HG03196 (cell line): ENCODE data around the gene NCOA3.

Source experiments
- ATAC-seq: cut with Tn5 transposase; IDR thresholded peaks from one replicate; pipeline ENCODE4 v1.9.1; 2021; ENCODE audit not compliant: unreplicated experiment

Gene NCOA3

DNA sequence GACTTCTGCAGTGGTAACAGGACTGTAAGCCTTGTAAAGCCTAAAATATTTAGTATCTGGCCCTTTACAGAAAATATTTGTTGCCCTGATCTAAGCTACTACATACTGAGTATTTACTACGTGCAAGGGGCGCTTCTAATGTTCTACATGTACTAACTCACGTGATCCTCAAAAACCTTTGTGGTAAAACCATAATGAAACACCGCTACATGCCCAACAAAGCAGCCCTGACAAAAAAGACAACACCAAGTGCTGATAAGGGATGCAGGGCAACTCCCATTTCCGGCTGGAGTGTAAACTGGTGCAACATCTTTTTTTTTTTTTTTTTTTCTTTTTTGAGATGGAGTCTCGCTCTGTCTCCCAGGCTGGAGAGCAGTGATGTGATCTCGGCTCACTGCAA lies 198.6 kb downstream of the NCOA3 start:
- no peak for ATAC-seq

- no peak for ATAC-seq
Measured at GRCh38 chr20:47701612-47702011, 199.9 kb downstream of the NCOA3 start.

GRCh38 chr20:47703748-47704147 lies 202.1 kb downstream of the NCOA3 start:
- no peak for ATAC-seq

DNA sequence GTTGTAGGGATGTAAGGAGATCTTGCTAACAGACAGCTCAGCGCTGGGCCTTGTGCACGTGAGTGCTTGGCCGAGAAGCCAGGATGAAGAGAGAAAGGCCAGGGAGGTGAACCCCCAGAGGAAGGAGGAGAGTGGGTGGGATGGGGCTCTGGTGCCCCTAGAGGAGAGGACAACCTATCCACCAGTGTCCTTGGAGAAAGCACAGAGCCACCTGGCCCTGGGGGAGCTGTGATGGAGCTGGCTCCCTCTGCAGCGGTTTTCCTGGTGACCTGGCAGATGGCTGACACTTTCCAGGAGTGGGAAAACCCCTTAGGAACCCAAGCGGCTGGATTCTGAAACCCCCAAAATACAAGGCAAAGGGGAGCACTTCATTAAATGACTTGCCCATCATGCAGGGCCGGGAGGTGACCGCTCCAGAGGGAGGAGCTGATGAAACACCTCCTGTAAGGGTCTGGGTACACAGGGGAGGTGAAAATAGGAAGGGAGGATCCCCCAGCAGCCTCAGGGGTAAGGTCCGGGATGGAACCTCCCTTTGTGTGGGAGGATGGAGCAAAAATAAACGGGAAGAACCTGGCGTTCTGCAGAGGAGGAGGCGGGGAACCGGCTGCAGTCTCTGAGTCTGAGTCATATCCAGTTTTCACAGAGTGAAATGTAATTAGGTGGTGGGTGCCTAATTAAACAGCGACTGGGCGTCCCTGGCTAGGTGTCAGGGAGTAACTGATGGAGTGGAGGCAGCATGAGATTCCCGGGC lies 203.2 kb downstream of the NCOA3 start:
- ATAC-seq, result no peak

- ATAC-seq, result no peak
Measured at GRCh38 chr20:47705497-47705856, 203.8 kb downstream of the NCOA3 start.

GRCh38 chr20:47706345-47706744 lies 204.7 kb downstream of the NCOA3 start:
- ATAC-seq, result no peak
